Measurements from ENCODE around the gene THBD. TPM values are rescaled to one million over a fixed set of nuclear protein-coding genes. Genes with fewer than 3 reads are reported as not detected.

THBD gene
- total and polyA plus RNA-seq, 8 donors = 1.8 to 12.1 (median 3.8) TPM

GRCh38 chr20:23061734-23062561 lies 12.5 kb upstream of the THBD start:
- H3K4me3 ChIP-seq = no peak overlapping the region
- no peaks in the 10 kb centered on the region for H3K27me3 ChIP-seq
- H3K9me3 ChIP-seq = no peaks in the 10 kb centered on the region
- WGBS, 2 donors = 33 to 34% methylated on average over 8 of the region's 8 CpGs
- no peak for FAIRE-seq
- H3K27ac ChIP-seq = no peak overlapping the region
- TF ChIP-seq CTCF (IDR thresholded peaks at IDR 0.05) = peak in 1 of 4 donors; percentile 11
- ATAC-seq = peak in 3 of 4 donors; percentile 60 to 76 (median 60)
- intact Hi-C loops (cut with DNase I) = no loop called here
- H3K36me3 ChIP-seq = no peaks in the 10 kb centered on the region
- H3K4me1 ChIP-seq = no peaks in the 10 kb centered on the region
- peak in 1 of 6 donors; percentile 20 for DNase-seq

- H3K27ac ChIP-seq = no peak overlapping the region
- H3K27me3 ChIP-seq = no peaks in the 10 kb centered on the region
- TF ChIP-seq CTCF (IDR thresholded peaks at IDR 0.05) = no peak
- no peaks in the 10 kb centered on the region for H3K36me3 ChIP-seq
- H3K4me1 ChIP-seq = no peaks in the 10 kb centered on the region
- intact Hi-C loops (cut with DNase I) = no loop called here
- no peak overlapping the region for H3K4me3 ChIP-seq
- ATAC-seq (no peak), DNase-seq (no peak), FAIRE-seq (no peak)
- no peaks in the 10 kb centered on the region for H3K9me3 ChIP-seq
- WGBS, 2 donors = 62 to 78% methylated on average over 5 of the region's 5 CpGs
Observed at GRCh38 chr20:23061262-23061661, 11.8 kb upstream of the THBD start.

- WGBS, 2 donors = 71 to 75% methylated on average over 4 of the region's 4 CpGs
- no peak for TF ChIP-seq CTCF (IDR thresholded peaks at IDR 0.05)
- Histone ChIP-seq H3K4me1 (no peaks in the 10 kb centered on the region), H3K27me3 (no peaks in the 10 kb centered on the region), H3K9me3 (no peaks in the 10 kb centered on the region), H3K27ac (no peak overlapping the region), H3K36me3 (no peaks in the 10 kb centered on the region), H3K4me3 (no peak overlapping the region)
- ATAC-seq (no peak), DNase-seq (no peak), FAIRE-seq (no peak)
- intact Hi-C loops (cut with DNase I) = no loop called here
Observed at GRCh38 chr20:23060629-23061028, 11.2 kb upstream of the THBD start.

- Histone ChIP-seq H3K36me3 (no peaks in the 10 kb centered on the region), H3K27me3 (no peaks in the 10 kb centered on the region), H3K9me3 (no peaks in the 10 kb centered on the region), H3K27ac (no peak overlapping the region), H3K4me3 (no peak overlapping the region), H3K4me1 (no peaks in the 10 kb centered on the region)
- no peak for DNase-seq
- 57 to 69% methylated on average over 3 of the region's 3 CpGs for WGBS, 2 donors
- intact Hi-C loops (cut with DNase I) = no loop called here
- no peak for FAIRE-seq
- TF ChIP-seq CTCF (IDR thresholded peaks at IDR 0.05) = no peak
- ATAC-seq = no peak
Observed at GRCh38 chr20:23059846-23060245, 10.4 kb upstream of the THBD start.

GRCh38 chr20:23059001-23059400 lies 9.5 kb upstream of the THBD start:
- DNase-seq = no peak
- no peaks in the 10 kb centered on the region for H3K9me3 ChIP-seq
- intact Hi-C loops (cut with DNase I) = no loop called here
- H3K27me3 ChIP-seq = no peaks in the 10 kb centered on the region
- no peaks in the 10 kb centered on the region for H3K36me3 ChIP-seq
- WGBS, 2 donors = 61 to 75% methylated on average over 3 of the region's 3 CpGs
- no peak for ATAC-seq
- H3K4me3 ChIP-seq = no peak overlapping the region
- TF ChIP-seq CTCF (IDR thresholded peaks at IDR 0.05) = no peak
- no peaks in the 10 kb centered on the region for H3K4me1 ChIP-seq
- no peak for FAIRE-seq
- H3K27ac ChIP-seq = no peak overlapping the region

Measured in pancreas (tissue), 10 donors.